WTC11 (cell line): ENCODE data around the gene SRCIN1. TPM values are rescaled to one million over a fixed set of nuclear protein-coding genes. Genes with fewer than 3 reads are reported as not detected.
"Not testable (repeated sequence)": the region's sequence is repeated elsewhere in the genome, so short reads cannot be mapped to it uniquely, and the experiment has no call there.

ENCODE experiments used
- ATAC-seq: fragments of 200-7000 bp; cut with Tn5 transposase; 2 replicates; pipeline ENCODE4 v1.10.0; 2021; ENCODE audit warnings: mild to moderate bottlenecking, moderate library complexity
- CTCF ChIA-PET: fragments of 300-600 bp; sonication (Branson Sonifier 250); formaldehyde crosslinking; loops from one replicate; lab custom pipeline; 2021; ENCODE audit warnings: antibody characterized with exemption; lab: Charles Lee
- POLR2A ChIA-PET: fragments of 350-600 bp; sonication (Branson Sonifier 250); formaldehyde crosslinking; loops from one replicate; lab custom pipeline; 2021; ENCODE audit warnings: antibody characterized with exemption; lab: Charles Lee
- DNase-seq: peaks from one replicate; pipeline ENCODE4 v3.0.0; 2021; ENCODE audit warnings: low spot score
- H3K27ac Mint-ChIP-seq: 2 replicates; pipeline ENCODE4 v1.8.0; 2021; ENCODE audit warnings: mixed read lengths
- H3K27me3 Mint-ChIP-seq: 2 replicates; pipeline ENCODE4 v1.8.0; 2021; ENCODE audit warnings: low read depth, mild to moderate bottlenecking, moderate library complexity, mixed read lengths
- H3K36me3 Mint-ChIP-seq: 2 replicates; pipeline ENCODE4 v1.8.0; 2021; ENCODE audit warnings: mixed read lengths
- H3K4me1 Mint-ChIP-seq: 2 replicates; pipeline ENCODE4 v1.8.0; 2022; ENCODE audit warnings: mixed read lengths
- H3K4me3 Mint-ChIP-seq: 2 replicates; pipeline ENCODE4 v1.8.0; 2021; ENCODE audit warnings: mild to moderate bottlenecking, moderate library complexity, mixed read lengths
- H3K9me3 Mint-ChIP-seq: 2 replicates; pipeline ENCODE4 v1.8.0; 2021; ENCODE audit warnings: mixed read lengths
- ATF1 ChIP-seq: sonication (generic); formaldehyde crosslinking; IDR thresholded peaks from 2 replicates; pipeline ENCODE4 v1.8.1; 2023; ENCODE audit warnings: mild to moderate bottlenecking, moderate library complexity, missing genetic modification reagents
- ATF6 ChIP-seq: sonication (generic); formaldehyde crosslinking; IDR thresholded peaks from 2 replicates; pipeline ENCODE4 v1.8.1; 2023; ENCODE audit warnings: mild to moderate bottlenecking, missing genetic modification reagents
- CREB1 ChIP-seq: sonication (generic); formaldehyde crosslinking; IDR thresholded peaks from 2 replicates; pipeline ENCODE4 v1.8.0; 2023; ENCODE audit warnings: mild to moderate bottlenecking, missing genetic modification reagents
- ELF4 ChIP-seq: sonication (generic); formaldehyde crosslinking; IDR thresholded peaks from 2 replicates; pipeline ENCODE4 v1.8.1; 2022; ENCODE audit warnings: low read depth, mild to moderate bottlenecking, moderate library complexity, missing genetic modification reagents
- FOXJ3 ChIP-seq: sonication (generic); formaldehyde crosslinking; IDR thresholded peaks from 2 replicates; pipeline ENCODE4 v1.9.0; 2021; ENCODE audit warnings: missing genetic modification reagents, mild to moderate bottlenecking, borderline replicate concordance
- GABPB1 ChIP-seq: sonication (generic); formaldehyde crosslinking; IDR thresholded peaks from 2 replicates; pipeline ENCODE4 v1.8.1; 2023; ENCODE audit warnings: mild to moderate bottlenecking, missing genetic modification reagents
- HMGA2 ChIP-seq: fragments of 250-450 bp; sonication (Bioruptor Pico); IDR thresholded peaks from 2 replicates; pipeline ENCODE4 v1.4.0; 2021; ENCODE audit warnings: mild to moderate bottlenecking, moderate library complexity
- ZNF317 ChIP-seq: sonication (generic); formaldehyde crosslinking; IDR thresholded peaks from 2 replicates; pipeline ENCODE4 v1.8.1; 2023; ENCODE audit warnings: low read depth, mild to moderate bottlenecking, moderate library complexity, missing genetic modification reagents, borderline replicate concordance
- total RNA-seq: library from RNA; stranded (reverse); gene quantifications from 3 replicates; pipeline ENCODE4 v1.2.3, GENCODE V29; 2021
- TF ChIP-seq, protein P1 (sequence below): sonication (generic); formaldehyde crosslinking; IDR thresholded peaks from 2 replicates; pipeline ENCODE4 v1.8.0; 2023; ENCODE audit warnings: missing genetic modification reagents, mild to moderate bottlenecking, borderline replicate concordance

Gene SRCIN1
- total RNA-seq, 1 experiment from 2014 or later: 17.3 TPM

- Mint-ChIP-seq H3K27ac (no peak overlapping the region), H3K36me3 (peaks cover 28% of the 10 kb centered on the region), H3K9me3 (no peaks in the 10 kb centered on the region), H3K27me3 (peaks cover 7% of the 10 kb centered on the region; the same call in 1 of the 2 replicates), H3K4me3 (no peak overlapping the region), H3K4me1 (peaks cover 20% of the 10 kb centered on the region)
- no peak for TF ChIP-seq FOXJ3 (CRISPR knock-in tag)
- no peak for TF ChIP-seq GABPB1 (CRISPR knock-in tag)
- no peak for TF ChIP-seq ATF1 (CRISPR knock-in tag)
- TF ChIP-seq ZNF317 (CRISPR knock-in tag): no peak
- no peak for TF ChIP-seq CREB1 (CRISPR knock-in tag)
- TF ChIP-seq ELF4 (CRISPR knock-in tag): no peak
- TF ChIP-seq ATF6 (CRISPR knock-in tag): no peak
- TF ChIP-seq, protein P1, sequence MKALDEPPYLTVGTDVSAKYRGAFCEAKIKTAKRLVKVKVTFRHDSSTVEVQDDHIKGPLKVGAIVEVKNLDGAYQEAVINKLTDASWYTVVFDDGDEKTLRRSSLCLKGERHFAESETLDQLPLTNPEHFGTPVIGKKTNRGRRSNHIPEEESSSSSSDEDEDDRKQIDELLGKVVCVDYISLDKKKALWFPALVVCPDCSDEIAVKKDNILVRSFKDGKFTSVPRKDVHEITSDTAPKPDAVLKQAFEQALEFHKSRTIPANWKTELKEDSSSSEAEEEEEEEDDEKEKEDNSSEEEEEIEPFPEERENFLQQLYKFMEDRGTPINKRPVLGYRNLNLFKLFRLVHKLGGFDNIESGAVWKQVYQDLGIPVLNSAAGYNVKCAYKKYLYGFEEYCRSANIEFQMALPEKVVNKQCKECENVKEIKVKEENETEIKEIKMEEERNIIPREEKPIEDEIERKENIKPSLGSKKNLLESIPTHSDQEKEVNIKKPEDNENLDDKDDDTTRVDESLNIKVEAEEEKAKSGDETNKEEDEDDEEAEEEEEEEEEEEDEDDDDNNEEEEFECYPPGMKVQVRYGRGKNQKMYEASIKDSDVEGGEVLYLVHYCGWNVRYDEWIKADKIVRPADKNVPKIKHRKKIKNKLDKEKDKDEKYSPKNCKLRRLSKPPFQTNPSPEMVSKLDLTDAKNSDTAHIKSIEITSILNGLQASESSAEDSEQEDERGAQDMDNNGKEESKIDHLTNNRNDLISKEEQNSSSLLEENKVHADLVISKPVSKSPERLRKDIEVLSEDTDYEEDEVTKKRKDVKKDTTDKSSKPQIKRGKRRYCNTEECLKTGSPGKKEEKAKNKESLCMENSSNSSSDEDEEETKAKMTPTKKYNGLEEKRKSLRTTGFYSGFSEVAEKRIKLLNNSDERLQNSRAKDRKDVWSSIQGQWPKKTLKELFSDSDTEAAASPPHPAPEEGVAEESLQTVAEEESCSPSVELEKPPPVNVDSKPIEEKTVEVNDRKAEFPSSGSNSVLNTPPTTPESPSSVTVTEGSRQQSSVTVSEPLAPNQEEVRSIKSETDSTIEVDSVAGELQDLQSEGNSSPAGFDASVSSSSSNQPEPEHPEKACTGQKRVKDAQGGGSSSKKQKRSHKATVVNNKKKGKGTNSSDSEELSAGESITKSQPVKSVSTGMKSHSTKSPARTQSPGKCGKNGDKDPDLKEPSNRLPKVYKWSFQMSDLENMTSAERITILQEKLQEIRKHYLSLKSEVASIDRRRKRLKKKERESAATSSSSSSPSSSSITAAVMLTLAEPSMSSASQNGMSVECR: no peak
- CTCF ChIA-PET: interaction anchor here (0.6 kb wide), 1 partner anchor 61 kb away, joined by 3 read pairs; no protein-coding TSS in a partner anchor
- POLR2A ChIA-PET: no interaction called here
- DNase-seq (no peak), ATAC-seq (no peak)
Observed at GRCh38 chr17:38504216-38504615, 101.5 kb downstream of the SRCIN1 start.

DNA sequence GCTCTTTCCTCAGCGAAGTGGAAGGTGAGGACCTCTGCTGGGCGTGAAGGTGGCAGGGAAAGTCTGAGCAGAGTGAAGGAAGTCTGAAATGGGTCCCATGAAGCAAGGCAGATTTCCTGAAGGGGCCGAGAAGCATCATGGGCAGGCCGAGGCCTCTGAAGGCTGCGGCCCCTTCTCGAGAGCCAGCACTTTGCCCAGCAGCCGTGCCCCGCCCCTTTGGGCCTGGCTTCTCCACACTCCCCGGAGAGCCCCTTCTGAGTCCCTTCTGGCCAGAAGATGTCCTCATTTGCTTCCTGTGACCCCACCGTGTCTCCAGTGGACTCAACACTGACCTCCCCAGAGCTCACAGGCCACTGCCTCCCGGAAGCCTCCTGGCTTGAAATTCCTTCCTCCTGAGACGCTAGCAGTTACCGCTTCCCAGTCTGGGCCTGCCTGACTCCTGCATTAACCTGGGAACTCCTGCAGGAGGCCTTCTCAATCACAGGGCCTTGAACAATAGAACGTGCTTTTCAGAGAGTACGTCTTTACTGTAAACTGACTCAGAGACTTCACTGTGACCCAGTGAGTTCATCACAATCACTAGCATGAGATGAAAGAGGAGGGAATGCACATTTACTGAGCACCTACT, 102.4 kb downstream of the SRCIN1 start:
- peaks cover 12% of the 10 kb centered on the region for H3K4me1 Mint-ChIP-seq
- H3K27me3 Mint-ChIP-seq, H3K27ac Mint-ChIP-seq, H3K4me3 Mint-ChIP-seq, CTCF ChIA-PET, DNase-seq, POLR2A ChIA-PET, H3K9me3 Mint-ChIP-seq: not testable (repeated sequence)
- ATAC-seq: peak; percentile 39; the same call in 1 of the 2 replicates
- H3K36me3 Mint-ChIP-seq: peaks cover 28% of the 10 kb centered on the region

DNA sequence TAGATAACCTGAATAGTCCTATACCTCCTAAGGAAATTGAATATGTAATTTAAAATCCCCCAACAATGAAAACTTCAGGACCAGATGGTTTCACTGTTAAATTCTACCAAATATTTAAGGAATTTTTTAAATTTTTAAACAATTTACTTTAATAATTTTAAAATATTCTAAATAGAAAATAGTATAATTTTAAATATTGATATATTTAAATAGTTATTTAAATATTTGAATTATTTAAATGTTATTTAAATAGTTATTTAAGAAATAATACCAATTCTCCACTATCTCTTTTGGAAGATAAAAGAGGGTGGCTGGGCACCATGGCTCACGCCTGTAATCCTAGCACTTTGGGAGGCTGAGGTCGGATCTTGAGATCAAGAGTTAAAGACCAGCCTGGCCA, 104.0 kb downstream of the SRCIN1 start:
- CTCF ChIA-PET: not testable (repeated sequence)

GRCh38 chr17:38499230-38499629, 106.5 kb downstream of the SRCIN1 start:
- H3K4me1 Mint-ChIP-seq, H3K27me3 Mint-ChIP-seq, DNase-seq, H3K27ac Mint-ChIP-seq, CTCF ChIA-PET, H3K4me3 Mint-ChIP-seq, H3K9me3 Mint-ChIP-seq, ATAC-seq, POLR2A ChIA-PET: not testable (repeated sequence)
- peaks cover 46% of the 10 kb centered on the region for H3K36me3 Mint-ChIP-seq

More for the DNA sequence above, 104.0 kb downstream of the SRCIN1 start:
- H3K9me3 Mint-ChIP-seq, DNase-seq, H3K4me1 Mint-ChIP-seq, ATAC-seq, H3K27ac Mint-ChIP-seq, H3K27me3 Mint-ChIP-seq, POLR2A ChIA-PET, H3K4me3 Mint-ChIP-seq: not testable (repeated sequence)
- peak; percentile 92 for TF ChIP-seq HMGA2 (CRISPR knock-in tag)
- H3K36me3 Mint-ChIP-seq: peaks cover 29% of the 10 kb centered on the region
